Stimulated activated CD4-positive, alpha-beta T cell treated with anti-CD3 and anti-CD28 coated beads, Interleukin-4, amount 100 ng/mL, for 24 hours (primary cell): ENCODE measurements around the gene PDXP.

ENCODE experiments used
- DNase-seq: peaks from one replicate; pipeline ENCODE4 v3.0.0-alpha.2; 2020

Gene PDXP

DNA sequence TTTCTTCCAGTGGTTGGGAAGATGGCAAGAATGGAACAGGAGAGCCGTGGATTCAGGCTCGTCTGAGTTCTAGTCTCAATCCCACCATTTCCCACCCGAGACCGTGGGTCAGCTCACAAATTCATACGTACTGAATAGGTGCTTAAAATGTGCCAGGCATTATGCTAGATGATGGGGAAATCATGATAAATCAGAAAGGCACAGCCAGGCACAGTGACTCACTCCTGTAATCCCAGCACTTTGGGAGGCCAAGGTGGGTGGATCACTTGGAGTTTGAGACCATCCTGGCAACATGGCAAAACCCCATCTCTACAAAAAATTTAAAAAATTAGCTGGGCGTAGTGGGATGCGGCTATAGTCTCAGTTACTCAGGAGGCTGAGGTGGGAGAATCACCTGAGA lies 45.4 kb downstream of the PDXP start:
- no peak for DNase-seq

DNA sequence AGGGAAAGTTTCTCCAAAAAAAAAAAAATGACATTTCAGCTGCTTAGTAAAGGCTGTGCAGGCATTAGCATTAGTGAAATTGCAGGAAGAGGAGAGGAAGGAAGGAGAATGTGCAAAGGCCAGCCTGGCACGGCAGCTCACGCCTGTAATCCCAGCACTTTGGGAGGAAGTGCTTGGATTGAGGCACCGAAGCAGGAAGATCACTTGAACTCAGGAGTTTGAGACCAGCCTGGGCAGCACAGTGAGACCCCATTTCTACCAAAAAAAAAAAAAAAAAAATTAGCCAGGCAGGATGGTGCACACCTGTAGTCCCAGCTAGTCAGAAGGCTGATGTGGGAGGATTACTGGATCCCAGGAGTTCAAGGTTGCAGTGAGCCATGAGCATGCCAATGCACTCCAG lies 46.1 kb downstream of the PDXP start:
- DNase-seq = no peak

DNA sequence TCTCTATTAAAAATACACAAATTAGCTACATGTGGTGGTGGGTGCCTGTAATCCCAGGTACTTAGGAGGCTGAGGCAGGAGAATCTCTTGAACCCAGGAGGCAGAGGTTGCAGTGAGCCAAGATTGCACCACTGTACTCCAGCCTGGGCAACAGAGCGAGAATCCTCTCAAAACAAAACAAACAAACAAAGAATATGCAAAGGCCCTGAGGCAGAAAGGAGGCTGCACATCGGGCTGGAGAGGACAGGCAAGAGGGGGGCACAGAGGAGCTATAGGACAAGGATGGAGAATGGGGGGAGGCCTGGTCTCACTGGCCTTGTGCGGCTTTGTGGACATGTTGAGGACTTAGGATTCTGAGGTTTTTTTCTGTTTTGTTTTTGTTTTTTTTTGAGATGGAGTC lies 46.7 kb downstream of the PDXP start:
- no peak for DNase-seq

DNA sequence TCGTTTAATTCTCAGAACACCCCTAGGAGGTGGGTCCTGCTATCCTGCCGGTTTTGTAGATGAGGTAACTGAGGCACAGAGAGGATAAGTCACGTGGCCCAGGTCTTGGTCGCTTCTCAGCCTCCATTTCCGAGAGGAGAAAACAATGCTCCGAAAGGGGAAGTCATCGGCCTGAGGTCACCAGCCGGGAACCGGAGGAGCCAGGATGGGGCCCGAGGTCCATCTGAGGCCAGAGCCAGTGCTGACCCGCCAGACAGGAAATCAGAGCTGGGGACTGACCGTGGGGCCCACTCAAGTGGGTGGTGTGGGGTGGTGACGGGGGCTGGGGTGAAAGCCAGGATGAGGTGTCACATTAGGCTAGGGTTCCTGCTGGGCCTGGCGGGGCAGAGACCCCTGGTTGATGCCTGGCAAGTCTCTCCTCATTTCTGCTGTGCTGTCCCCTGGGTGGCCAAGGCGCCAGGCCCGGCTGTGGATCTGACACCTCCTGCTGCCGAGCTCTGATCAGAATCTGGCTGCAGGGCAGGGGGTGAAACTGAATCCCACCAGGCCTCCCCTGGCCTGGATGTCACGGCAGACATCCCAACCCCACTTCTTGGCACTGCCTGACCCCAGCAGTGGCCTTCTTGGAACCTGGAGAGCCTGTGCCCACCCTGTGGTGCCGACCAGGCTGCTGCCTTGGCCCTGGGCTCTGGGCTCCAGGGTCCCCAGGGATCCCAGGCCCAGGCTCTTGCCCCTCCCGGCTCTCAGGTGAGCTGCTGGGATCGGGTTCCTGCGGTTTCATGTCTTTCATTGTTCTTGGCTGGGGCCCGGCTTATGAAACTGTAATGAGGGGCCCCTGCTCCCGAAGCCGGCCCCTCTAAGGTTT lies 50.3 kb downstream of the PDXP start:
- no peak for DNase-seq

DNA sequence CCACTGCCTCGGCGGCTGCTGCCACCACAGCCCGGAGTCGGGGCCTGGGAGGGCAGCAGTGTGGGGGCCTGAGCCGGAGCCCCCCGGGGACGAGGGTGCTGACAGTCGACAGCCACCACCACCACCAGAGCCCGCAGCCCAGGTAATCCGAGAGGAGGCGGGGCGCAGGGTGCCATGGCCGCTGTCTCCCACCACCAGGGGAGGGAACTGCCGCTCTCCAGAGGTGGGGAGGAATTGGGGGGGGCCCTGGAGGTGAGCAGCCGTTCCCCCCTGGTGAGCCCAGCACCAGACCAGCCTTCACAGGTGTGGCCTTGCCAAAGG lies 50.9 kb downstream of the PDXP start:
- DNase-seq = no peak

GRCh38 chr22:37710675-37711074 lies 52.2 kb downstream of the PDXP start:
- no peak for DNase-seq

DNA sequence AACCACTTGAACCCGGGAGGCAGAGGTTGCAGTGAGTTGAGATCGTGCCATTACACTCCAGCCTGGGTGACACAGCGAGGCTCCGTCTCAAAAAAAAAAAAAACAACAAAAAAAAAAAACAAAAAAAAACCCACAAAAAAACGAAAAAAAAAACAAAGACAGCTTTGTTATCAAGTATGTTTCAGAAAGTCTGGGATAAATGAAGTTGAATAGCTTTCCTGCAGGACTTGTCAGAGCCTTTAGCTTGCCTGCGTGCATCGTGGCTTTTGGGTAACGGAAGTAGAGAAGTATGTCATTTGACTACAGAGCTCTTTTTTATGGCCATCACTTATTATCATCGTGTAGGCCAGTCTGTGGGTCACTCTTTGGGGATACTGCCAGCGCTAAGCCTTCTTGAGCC lies 53.0 kb downstream of the PDXP start:
- DNase-seq = no peak

- no peak for DNase-seq
Measured at GRCh38 chr22:37713761-37714160, 55.2 kb downstream of the PDXP start.

- no peak for DNase-seq
Measured at GRCh38 chr22:37714634-37715033, 56.1 kb downstream of the PDXP start.

- DNase-seq = no peak
Measured at GRCh38 chr22:37715760-37716159, 57.2 kb downstream of the PDXP start.
